D721Med (cell line): ENCODE measurements around the gene WNT4.

ENCODE experiments used
- DNase-seq: peaks from one replicate; pipeline ENCODE4 v3.0.0; 2011; ENCODE audit warnings: low spot score; ENCODE audit not compliant: insufficient read length
- FAIRE-seq: peaks from 2 replicates; lab custom pipeline; 2011; peaks lifted over from hg19 to GRCh38; lab: Jason Lieb, UNC
- CTCF ChIP-seq: IDR thresholded peaks from 2 replicates; pipeline ENCODE4 v1.5.1; 2012; ENCODE audit warnings: mild to moderate bottlenecking, control low read depth; ENCODE audit not compliant: insufficient read depth; ENCODE audit errors: missing control alignments

WNT4 gene

GRCh38 chr1:22104094-22104493 is 38.8 kb downstream of the WNT4 start:
- no peak for FAIRE-seq
- DNase-seq, result no peak
- no peak for TF ChIP-seq CTCF

- no peak for FAIRE-seq
- no peak for DNase-seq
- no peak for TF ChIP-seq CTCF
Observed at GRCh38 chr1:22102746-22103145, 40.2 kb downstream of the WNT4 start.

- TF ChIP-seq CTCF, result no peak
- DNase-seq, result no peak
- FAIRE-seq, result no peak
Observed at GRCh38 chr1:22101995-22102394, 40.9 kb downstream of the WNT4 start.

GRCh38 chr1:22101199-22101598 is 41.7 kb downstream of the WNT4 start:
- FAIRE-seq (no peak), DNase-seq (no peak)
- TF ChIP-seq CTCF, result no peak

- no peak for FAIRE-seq
- DNase-seq, result no peak
- no peak for TF ChIP-seq CTCF
Observed at GRCh38 chr1:22100168-22100567, 42.7 kb downstream of the WNT4 start.

GRCh38 chr1:22098752-22099151 is 44.1 kb downstream of the WNT4 start:
- DNase-seq, result no peak
- FAIRE-seq, result no peak
- TF ChIP-seq CTCF, result no peak

- FAIRE-seq (no peak), DNase-seq (no peak)
- no peak for TF ChIP-seq CTCF
Observed at GRCh38 chr1:22096463-22096862, 46.4 kb downstream of the WNT4 start.
